Activated CD8-positive, alpha-beta T cell treated with anti-CD3 and anti-CD28 coated beads for 36 hours (primary cell): ENCODE data around the gene LPAR2. TPM values are rescaled to one million over a fixed set of nuclear protein-coding genes. Genes with fewer than 3 reads are reported as not detected.

Experiments used
- ATAC-seq: fragments of 200-7000 bp; cut with Tn5 transposase; one replicate; pipeline ENCODE4 v1.10.0; 2021; ENCODE audit warnings: mild to moderate bottlenecking, moderate library complexity
- CTCF ChIA-PET: fragments of 350-600 bp; sonication (Branson Sonifier 250); formaldehyde crosslinking; loops from one replicate; lab custom pipeline; 2021; ENCODE audit warnings: antibody characterized with exemption; lab: Charles Lee
- POLR2A ChIA-PET: fragments of 350-600 bp; sonication (Branson Sonifier 250); formaldehyde crosslinking; loops from one replicate; lab custom pipeline; 2021; ENCODE audit warnings: antibody characterized with exemption; lab: Charles Lee
- DNase-seq: peaks from one replicate; pipeline ENCODE4 v3.0.0-alpha.2; 2020
- H3K27ac Mint-ChIP-seq: one replicate; pipeline ENCODE4 v1.8.0; 2021; ENCODE audit warnings: mild to moderate bottlenecking, mixed read lengths
- H3K27me3 Mint-ChIP-seq: one replicate; pipeline ENCODE4 v1.8.0; 2021; ENCODE audit warnings: mixed read lengths
- H3K36me3 Mint-ChIP-seq: one replicate; pipeline ENCODE4 v1.8.0; 2021; ENCODE audit warnings: low read depth, mixed read lengths
- H3K4me1 Mint-ChIP-seq: one replicate; pipeline ENCODE4 v1.8.0; 2021; ENCODE audit warnings: low read depth, mixed read lengths
- H3K4me3 Mint-ChIP-seq: one replicate; pipeline ENCODE4 v1.8.0; 2021; ENCODE audit warnings: mild to moderate bottlenecking, moderate library complexity, mixed read lengths
- H3K9me3 Mint-ChIP-seq: one replicate; pipeline ENCODE4 v1.8.0; 2021; ENCODE audit warnings: mixed read lengths
- CTCF ChIP-seq: fragments of 200-600 bp; IDR thresholded peaks from one replicate; pipeline ENCODE4 v1.8.0; 2022; ENCODE audit warnings: antibody characterized with exemption, mild to moderate bottlenecking
- intact Hi-C: fragments of 100-400 bp; cut with micrococcal nuclease; formaldehyde crosslinking; loops from one replicate; pipeline ENCODE4 v1.10.0; 2022
- total RNA-seq, 2 experiments: library from RNA; stranded (reverse); gene quantifications; one replicate each; pipeline ENCODE4 v1.2.3, GENCODE V29; 2021

LPAR2 gene
- total RNA-seq, 2 experiments from 2014 or later: 26.6 to 28.2 TPM

- Mint-ChIP-seq H3K27me3 (no peaks in the 10 kb centered on the region), H3K4me3 (no peak overlapping the region), H3K4me1 (peaks cover 23% of the 10 kb centered on the region), H3K27ac (peak overlapping the region; percentile 49), H3K9me3 (no peaks in the 10 kb centered on the region), H3K36me3 (peaks cover 50% of the 10 kb centered on the region)
- POLR2A ChIA-PET: interaction anchor here (1.0 kb wide), 1 partner anchor 31 kb away, joined by 3 read pairs; no protein-coding TSS in a partner anchor
- ATAC-seq (no peak), DNase-seq (no peak)
- intact Hi-C loops: loop anchor here (10.0 kb wide), 1 partner anchor 155 kb away; no protein-coding TSS in a partner anchor
- CTCF ChIA-PET: interaction anchor here (3.5 kb wide), 1 partner anchor 128 kb away, joined by 14 read pairs; no protein-coding TSS in a partner anchor
- TF ChIP-seq CTCF: no peak
Measured at GRCh38 chr19:19659646-19660245, 31.7 kb upstream of the LPAR2 start.

DNA sequence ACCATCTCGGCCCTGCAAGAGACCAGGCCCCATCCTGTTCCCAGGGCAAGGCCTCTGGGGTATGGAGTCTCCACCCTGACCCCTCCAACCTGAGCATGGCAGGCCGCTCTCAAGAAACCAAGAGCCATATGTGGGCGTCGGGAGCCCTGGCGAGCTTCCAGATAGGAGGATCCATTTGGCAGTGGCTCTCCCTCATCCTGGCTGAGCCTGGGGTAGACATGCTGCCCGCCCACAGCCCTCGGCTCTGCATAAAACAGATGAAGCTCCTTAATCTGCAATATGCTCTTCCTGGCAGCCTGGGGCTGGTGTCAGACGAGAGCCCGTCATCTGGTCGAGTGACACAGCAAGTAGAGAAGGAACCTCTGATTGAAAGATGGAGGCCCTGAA lies 29.4 kb upstream of the LPAR2 start:
- Mint-ChIP-seq H3K27ac (no peak overlapping the region), H3K27me3 (no peaks in the 10 kb centered on the region), H3K4me3 (no peak overlapping the region), H3K36me3 (peaks cover 56% of the 10 kb centered on the region), H3K9me3 (no peaks in the 10 kb centered on the region), H3K4me1 (peaks cover 18% of the 10 kb centered on the region)
- no peak for TF ChIP-seq CTCF
- ATAC-seq: no peak
- intact Hi-C loops: no loop called here
- no peak for DNase-seq
- POLR2A ChIA-PET: no interaction called here
- CTCF ChIA-PET: interaction anchor here (1.1 to 1.9 kb wide), 2 partner anchors 105 to 125 kb away, joined by 3 to 6 read pairs; no protein-coding TSS in a partner anchor

DNA sequence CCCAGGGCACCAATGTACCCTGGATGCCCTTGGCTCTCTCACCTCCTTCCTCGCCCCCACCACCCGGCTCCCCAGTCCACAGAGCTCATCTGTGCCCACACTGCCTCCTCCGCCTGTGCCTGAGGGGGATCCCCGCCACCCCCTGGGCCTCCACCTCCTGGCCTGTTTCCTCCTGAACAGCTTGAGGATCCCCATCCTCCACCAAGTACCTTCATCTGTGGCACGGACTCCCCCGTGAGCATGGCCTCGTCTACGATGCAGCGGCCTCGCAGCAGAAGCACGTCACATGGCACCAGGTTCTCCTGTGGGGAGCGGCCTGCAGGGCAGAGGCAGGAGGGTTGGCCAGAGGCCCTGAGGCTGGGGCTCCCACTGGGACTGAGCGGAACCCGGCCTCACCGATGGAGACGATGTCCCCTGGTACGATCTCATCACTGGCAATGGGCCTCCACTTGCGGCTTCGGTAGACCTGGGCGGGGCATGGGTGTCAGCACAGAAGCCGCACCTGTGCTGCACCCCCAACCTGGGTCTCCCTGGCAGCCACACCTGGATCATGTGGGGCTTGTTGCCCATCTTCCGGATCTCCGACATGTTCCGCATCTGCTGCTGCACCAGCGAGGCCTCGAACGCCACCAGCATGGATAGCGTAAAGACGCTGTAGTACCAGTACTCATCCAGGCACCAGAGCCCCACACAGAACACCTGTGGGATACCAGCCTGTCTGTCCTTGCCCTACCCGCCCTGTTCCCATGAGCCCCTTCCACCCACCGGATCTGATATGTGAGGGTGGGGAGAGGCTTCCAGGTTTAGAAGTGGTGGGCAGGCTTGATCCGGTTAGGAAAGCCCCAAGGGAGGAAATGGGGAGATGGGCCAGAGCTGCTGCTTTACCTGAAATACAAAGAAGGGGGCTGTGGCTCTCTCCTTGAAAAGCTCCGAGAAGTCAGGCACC lies 28.7 kb upstream of the LPAR2 start:
- POLR2A ChIA-PET: no interaction called here
- no peak for TF ChIP-seq CTCF
- Mint-ChIP-seq H3K36me3 (peaks cover 52% of the 10 kb centered on the region), H3K4me3 (no peak overlapping the region), H3K27ac (no peak overlapping the region), H3K9me3 (no peaks in the 10 kb centered on the region), H3K4me1 (peaks cover 11% of the 10 kb centered on the region), H3K27me3 (no peaks in the 10 kb centered on the region)
- no peak for ATAC-seq
- intact Hi-C loops: no loop called here
- CTCF ChIA-PET: interaction anchor here (1.1 kb wide), 1 partner anchor 104 kb away, joined by 3 read pairs; no protein-coding TSS in a partner anchor
- DNase-seq: no peak

- POLR2A ChIA-PET: no interaction called here
- no peak for ATAC-seq
- peaks cover 3% of the 10 kb centered on the region for H3K4me1 Mint-ChIP-seq
Measured at GRCh38 chr19:19655641-19656343, 27.8 kb upstream of the LPAR2 start.

More at GRCh38 chr19:19655641-19656343, 27.8 kb upstream of the LPAR2 start:
- no peak overlapping the region for H3K4me3 Mint-ChIP-seq
- CTCF ChIA-PET: no interaction called here
- peaks cover 48% of the 10 kb centered on the region for H3K36me3 Mint-ChIP-seq
- no peaks in the 10 kb centered on the region for H3K9me3 Mint-ChIP-seq
- no peaks in the 10 kb centered on the region for H3K27me3 Mint-ChIP-seq
- no peak overlapping the region for H3K27ac Mint-ChIP-seq
- no peak for TF ChIP-seq CTCF
- intact Hi-C loops: no loop called here
- DNase-seq: no peak
